Gastrocnemius medialis (tissue), 4 donors: ENCODE data around the gene SLX4. TPM values are rescaled to one million over a fixed set of nuclear protein-coding genes. Genes with fewer than 3 reads are reported as not detected.

Source experiments
- ATAC-seq, 2 donors: fragments of 150-250 bp; one replicate each; pipeline ENCODE4 v1.9.1; 2016
- DNase-seq, 2 donors: peaks; one replicate each; pipeline ENCODE4 v3.0.0-alpha.2; 2019
- H3K27ac ChIP-seq, 4 donors: fragments of 200-600 bp; sonication (generic); 1 replicate in 1 of 4; 2 replicates in 3 of 4; pipeline ENCODE4 v1.5.1; 2016 to 2018; ENCODE audit warnings: mild to moderate bottlenecking in 2 of 4, moderate library complexity in 1 of 4
- H3K27me3 ChIP-seq, 3 donors: fragments of 200-600 bp; sonication (generic) in 2 of 3; 1 replicate in 1 of 3; 2 replicates in 2 of 3; pipeline versions ENCODE4 v1.5.1 to v1.6.0; 2016 to 2019; ENCODE audit warnings: mild to moderate bottlenecking in 1 of 3, moderate library complexity in 1 of 3
- H3K36me3 ChIP-seq, 2 donors: fragments of 200-600 bp; sonication (generic) in 1 of 2; one replicate each; pipeline ENCODE4 v1.5.1; 2017 to 2018
- H3K4me1 ChIP-seq, 2 donors: fragments of 200-600 bp; sonication (generic) in 1 of 2; one replicate each; pipeline ENCODE4 v1.5.1; 2016 to 2017; ENCODE audit warnings: mild to moderate bottlenecking in 2 of 2
- H3K4me3 ChIP-seq, 4 donors: fragments of 200-600 bp; sonication (generic) in 3 of 4; 1 replicate in 1 of 4; 2 replicates in 3 of 4; pipeline ENCODE4 v1.5.1; 2016 to 2019; ENCODE audit warnings: mild to moderate bottlenecking in 2 of 4
- H3K9me3 ChIP-seq, 3 donors: fragments of 200-600 bp; sonication (generic) in 2 of 3; 1 replicate in 1 of 3; 2 replicates in 2 of 3; pipeline ENCODE4 v1.5.1; 2016 to 2019
- POLR2A ChIP-seq, 2 donors: fragments of 450-650 bp; IDR thresholded peaks; one replicate each; pipeline ENCODE4 v1.6.1; 2017; ENCODE audit warnings: antibody characterized with exemption in 2 of 2, mild to moderate bottlenecking in 2 of 2, moderate library complexity in 2 of 2
- in situ Hi-C, 4 donors: fragments of 200-750 bp; cut with MboI; loops; one replicate each; pipeline versions ENCODE4 v1.15.0 to v1.8.0; 2017; ENCODE audit warnings: low sequenced_read_pairs in 4 of 4
- intact Hi-C: fragments of 100-400 bp; cut with DNase I; formaldehyde crosslinking; loops from one replicate; pipeline ENCODE4 v1.15.1; 2023; ENCODE audit warnings: low total_unique reads
- total RNA-seq, 4 donors: library from RNA; depleted of rRNA; stranded (reverse); fragments of >200 nt; gene quantifications; one replicate each; pipeline versions ENCODE4 v1.1.0 to v1.2.3, GENCODE V29; 2016
- TF ChIP-seq, protein P1 (sequence below), 5 experiments: fragments of 450-650 bp in 3 of 5; fragments of 200-600 bp in 2 of 5; sonication (generic) in 2 of 5; IDR thresholded peaks in 4 of 5; conservative IDR thresholded peaks in 1 of 5; 1 replicate in 4 of 5; 2 replicates in 1 of 5; pipeline ENCODE4 v1.5.1; 2016 to 2019; ENCODE audit warnings: antibody characterized with exemption in 5 of 5, mild to moderate bottlenecking in 3 of 5, moderate library complexity in 3 of 5

Gene SLX4
- total RNA-seq, 4 donors from 2014 or later: 1.8 to 3.6 (median 2.8) TPM

DNA sequence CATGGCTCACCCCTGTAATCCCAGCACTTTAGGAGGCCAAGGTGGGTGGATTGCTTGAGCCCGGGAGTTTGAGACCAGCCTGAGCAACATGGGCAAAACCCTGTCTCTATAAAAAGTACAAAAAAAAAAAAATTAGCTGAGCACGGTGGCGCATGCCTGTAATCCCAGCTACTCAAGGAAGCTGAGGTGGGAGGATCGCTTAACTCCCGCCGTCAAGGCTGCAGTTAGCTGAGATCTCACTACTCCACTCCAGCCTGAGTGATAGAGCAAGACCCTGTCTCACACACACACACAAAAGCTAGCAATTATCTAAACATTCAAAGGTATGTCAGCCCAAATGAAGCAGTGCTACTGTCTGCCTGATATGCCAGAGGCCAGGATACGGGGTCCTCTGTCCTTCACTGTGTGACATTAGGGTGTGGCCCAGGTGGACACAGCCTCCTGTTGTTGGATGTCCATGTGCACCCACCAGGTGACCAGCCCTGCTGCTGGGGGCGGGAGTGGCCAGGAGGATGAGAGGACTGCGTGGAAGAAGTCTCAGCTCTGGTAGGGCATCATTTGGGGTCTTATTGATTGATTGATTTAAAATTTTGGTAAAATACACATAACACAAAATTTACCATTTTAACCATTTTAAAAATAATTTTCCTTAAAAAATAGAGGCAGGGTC, 38.1 kb downstream of the SLX4 start:
- TF ChIP-seq, protein P1, sequence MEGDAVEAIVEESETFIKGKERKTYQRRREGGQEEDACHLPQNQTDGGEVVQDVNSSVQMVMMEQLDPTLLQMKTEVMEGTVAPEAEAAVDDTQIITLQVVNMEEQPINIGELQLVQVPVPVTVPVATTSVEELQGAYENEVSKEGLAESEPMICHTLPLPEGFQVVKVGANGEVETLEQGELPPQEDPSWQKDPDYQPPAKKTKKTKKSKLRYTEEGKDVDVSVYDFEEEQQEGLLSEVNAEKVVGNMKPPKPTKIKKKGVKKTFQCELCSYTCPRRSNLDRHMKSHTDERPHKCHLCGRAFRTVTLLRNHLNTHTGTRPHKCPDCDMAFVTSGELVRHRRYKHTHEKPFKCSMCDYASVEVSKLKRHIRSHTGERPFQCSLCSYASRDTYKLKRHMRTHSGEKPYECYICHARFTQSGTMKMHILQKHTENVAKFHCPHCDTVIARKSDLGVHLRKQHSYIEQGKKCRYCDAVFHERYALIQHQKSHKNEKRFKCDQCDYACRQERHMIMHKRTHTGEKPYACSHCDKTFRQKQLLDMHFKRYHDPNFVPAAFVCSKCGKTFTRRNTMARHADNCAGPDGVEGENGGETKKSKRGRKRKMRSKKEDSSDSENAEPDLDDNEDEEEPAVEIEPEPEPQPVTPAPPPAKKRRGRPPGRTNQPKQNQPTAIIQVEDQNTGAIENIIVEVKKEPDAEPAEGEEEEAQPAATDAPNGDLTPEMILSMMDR (IDR thresholded peaks at IDR 0.05 in 4 of 5, conservative IDR thresholded peaks at IDR 0.05 in 1 of 5): no peak
- TF ChIP-seq POLR2A (IDR thresholded peaks at IDR 0.05): no peak
- in situ Hi-C loops: no loop called here

DNA sequence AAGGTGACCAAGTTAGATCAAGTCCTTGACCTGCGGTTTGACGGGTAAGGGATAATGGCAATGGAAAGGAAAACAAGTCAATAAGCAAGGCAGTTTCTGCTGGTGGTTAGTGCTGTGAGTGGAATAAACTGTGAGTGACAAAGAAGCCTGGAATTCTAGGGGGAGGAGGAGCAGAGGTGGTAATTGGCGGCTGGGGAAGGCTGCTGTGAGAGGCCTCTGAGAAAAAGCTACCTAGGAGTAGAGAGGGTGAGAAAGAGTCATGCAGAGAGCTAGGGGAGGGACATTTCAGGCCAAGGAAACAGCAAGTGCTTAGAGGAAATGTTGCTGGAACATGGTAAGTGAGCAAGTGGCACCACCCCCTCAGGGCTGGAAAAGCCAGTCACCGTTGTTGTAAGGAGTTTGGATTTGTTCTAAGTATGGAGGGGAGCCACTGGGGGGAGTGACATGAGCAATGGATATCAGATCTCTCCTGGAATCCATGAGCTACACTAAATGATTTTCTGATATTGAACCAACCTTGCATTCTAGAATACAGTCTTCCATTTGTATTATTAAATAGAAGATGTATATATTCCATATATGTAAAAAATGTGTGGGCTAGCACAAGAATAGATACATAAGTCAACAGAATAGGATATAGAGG, 40.9 kb downstream of the SLX4 start:
- H3K9me3 ChIP-seq: no peaks in the 10 kb centered on the region
- DNase-seq (no peak), ATAC-seq (no peak)
- intact Hi-C loops (no loop called here), in situ Hi-C loops (no loop called here)
- no peaks in the 10 kb centered on the region for H3K36me3 ChIP-seq
- H3K4me3 ChIP-seq: no peak overlapping the region
- TF ChIP-seq POLR2A (IDR thresholded peaks at IDR 0.05): no peak
- TF ChIP-seq, protein P1 (IDR thresholded peaks at IDR 0.05 in 4 of 5, conservative IDR thresholded peaks at IDR 0.05 in 1 of 5): no peak
- H3K4me1 ChIP-seq: no peaks in the 10 kb centered on the region
- no peaks in the 10 kb centered on the region for H3K27me3 ChIP-seq
- no peak overlapping the region for H3K27ac ChIP-seq

More for the DNA sequence above, 38.1 kb downstream of the SLX4 start:
- H3K4me1 ChIP-seq: no peaks in the 10 kb centered on the region
- H3K36me3 ChIP-seq: no peaks in the 10 kb centered on the region
- no peak overlapping the region for H3K4me3 ChIP-seq
- DNase-seq (no peak), ATAC-seq (no peak)
- intact Hi-C loops: no loop called here
- no peaks in the 10 kb centered on the region for H3K9me3 ChIP-seq
- H3K27ac ChIP-seq: no peak overlapping the region
- H3K27me3 ChIP-seq: peaks cover 0 to 2% (median 0%) of the 10 kb centered on the region in 3 donors

DNA sequence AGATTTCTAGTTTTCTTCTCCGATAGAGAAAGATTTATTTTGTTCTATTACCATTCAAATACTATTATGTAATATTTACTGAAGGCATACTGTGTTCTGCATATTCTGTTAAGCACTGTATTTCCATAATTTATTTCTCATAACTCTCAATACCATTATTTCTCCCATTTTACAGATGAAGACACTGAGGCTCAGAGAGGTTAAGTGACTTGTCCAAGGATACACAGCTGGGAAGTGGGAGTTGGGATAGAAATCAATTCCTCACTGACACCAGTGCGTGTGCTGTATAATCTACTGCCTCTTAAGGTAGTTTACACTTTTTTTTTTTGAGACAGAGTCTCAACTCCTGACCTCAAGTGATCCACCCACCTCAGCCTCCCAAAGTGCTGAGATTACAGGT, 41.6 kb downstream of the SLX4 start:
- Histone ChIP-seq H3K4me3 (no peak overlapping the region), H3K27me3 (no peaks in the 10 kb centered on the region), H3K36me3 (no peaks in the 10 kb centered on the region), H3K9me3 (no peaks in the 10 kb centered on the region), H3K4me1 (no peaks in the 10 kb centered on the region), H3K27ac (no peak overlapping the region)
- in situ Hi-C loops: no loop called here
- DNase-seq (no peak), ATAC-seq (no peak)
- TF ChIP-seq, protein P1 (IDR thresholded peaks at IDR 0.05 in 4 of 5, conservative IDR thresholded peaks at IDR 0.05 in 1 of 5): no peak
- no peak for TF ChIP-seq POLR2A (IDR thresholded peaks at IDR 0.05)
- intact Hi-C loops: no loop called here

DNA sequence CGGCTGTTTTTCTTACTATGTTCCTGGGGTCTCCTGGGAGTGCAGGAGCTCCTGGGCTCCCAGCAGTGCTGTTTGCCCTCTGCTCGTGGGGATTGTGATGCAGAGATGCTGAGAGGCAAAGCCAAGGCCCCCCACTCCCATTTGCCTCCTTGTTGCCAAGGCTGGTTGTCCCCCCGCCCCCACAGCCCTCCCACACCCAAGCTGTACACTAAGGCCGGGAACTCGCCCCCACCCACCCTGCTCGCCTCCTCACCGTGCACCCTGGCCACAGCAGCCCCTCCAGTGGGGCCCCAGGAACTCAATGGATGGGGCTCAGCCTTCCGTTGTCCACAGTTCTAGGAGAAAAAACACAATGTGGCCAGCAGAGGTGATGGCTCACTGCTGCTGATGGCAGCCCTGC, 44.4 kb downstream of the SLX4 start:
- TF ChIP-seq, protein P1 (IDR thresholded peaks at IDR 0.05 in 4 of 5, conservative IDR thresholded peaks at IDR 0.05 in 1 of 5): no peak
- no peak for TF ChIP-seq POLR2A (IDR thresholded peaks at IDR 0.05)
- H3K27me3 ChIP-seq: no peaks in the 10 kb centered on the region
- no peak for DNase-seq
- H3K4me1 ChIP-seq: no peaks in the 10 kb centered on the region
- in situ Hi-C loops: no loop called here
- H3K27ac ChIP-seq: no peak overlapping the region
- no peak overlapping the region for H3K4me3 ChIP-seq
- H3K9me3 ChIP-seq: no peaks in the 10 kb centered on the region
- ATAC-seq: no peak
- no peaks in the 10 kb centered on the region for H3K36me3 ChIP-seq
- intact Hi-C loops: no loop called here

DNA sequence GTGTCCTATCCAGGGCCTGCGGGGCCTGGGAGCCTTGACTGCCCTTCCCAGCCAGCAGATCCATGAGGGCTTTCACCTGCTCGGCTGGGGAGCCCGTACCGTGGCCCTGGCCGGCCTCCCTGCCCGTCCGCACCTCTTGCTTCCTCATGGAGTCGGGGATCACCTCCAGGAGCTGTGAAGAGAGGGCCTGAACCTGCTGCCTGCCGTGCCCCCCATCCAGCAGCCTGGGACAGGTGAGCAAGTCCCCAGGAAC, 46.6 kb downstream of the SLX4 start:
- no peaks in the 10 kb centered on the region for H3K27me3 ChIP-seq
- intact Hi-C loops: no loop called here
- no peak overlapping the region for H3K4me3 ChIP-seq
- in situ Hi-C loops: no loop called here
- H3K4me1 ChIP-seq: no peaks in the 10 kb centered on the region
- TF ChIP-seq, protein P1 (IDR thresholded peaks at IDR 0.05 in 4 of 5, conservative IDR thresholded peaks at IDR 0.05 in 1 of 5): no peak
- no peak for TF ChIP-seq POLR2A (IDR thresholded peaks at IDR 0.05)
- no peak for DNase-seq
- H3K36me3 ChIP-seq: no peaks in the 10 kb centered on the region
- ATAC-seq: no peak
- no peak overlapping the region for H3K27ac ChIP-seq
- no peaks in the 10 kb centered on the region for H3K9me3 ChIP-seq
